Lower leg skin (tissue), 4 donors: ENCODE data around the gene DIP2B. TPM values are rescaled to one million over a fixed set of nuclear protein-coding genes. Genes with fewer than 3 reads are reported as not detected.

ENCODE experiments used
- DNase-seq, 2 donors: peaks; one replicate each; pipeline ENCODE4 v3.0.0-alpha.2; 2019; ENCODE audit warnings: low spot score in 2 of 2
- H3K4me3 ChIP-seq: fragments of 200-600 bp; sonication (generic); 2 replicates; pipeline ENCODE4 v1.5.1; 2017; ENCODE audit warnings: mild to moderate bottlenecking, low read depth; ENCODE audit not compliant: poor library complexity, severe bottlenecking
- POLR2A ChIP-seq, 2 donors: fragments of 450-650 bp; IDR thresholded peaks; one replicate each; pipeline ENCODE4 v1.6.1; 2016 to 2017; ENCODE audit warnings: antibody characterized with exemption in 2 of 2, mild to moderate bottlenecking in 1 of 2, moderate library complexity in 1 of 2
- WGBS, 2 donors: methylation state at CpG; one replicate each; pipeline ENCODE4 v1.1.5; 2018; 5-methylcytosine and 5-hydroxymethylcytosine counted together
- intact Hi-C: fragments of 100-400 bp; cut with DNase I; formaldehyde crosslinking; loops from one replicate; pipeline ENCODE4 v1.15.0; 2023; ENCODE audit warnings: low total_unique reads
- total RNA-seq, 4 donors: library from RNA; depleted of rRNA; stranded (reverse); fragments of >200 nt; gene quantifications; one replicate each; pipeline ENCODE4 v1.1.0, GENCODE V29; 2016
- TF ChIP-seq, protein P1 (sequence below), 3 donors: fragments of 450-650 bp; IDR thresholded peaks; one replicate each; pipeline ENCODE4 v1.5.1; 2016; ENCODE audit warnings: antibody characterized with exemption in 3 of 3, mild to moderate bottlenecking in 3 of 3, moderate library complexity in 2 of 3

DIP2B gene
- total RNA-seq, 4 donors from 2014 or later, result 56.9 to 104 (median 68.6) TPM

- TF ChIP-seq, protein P1, sequence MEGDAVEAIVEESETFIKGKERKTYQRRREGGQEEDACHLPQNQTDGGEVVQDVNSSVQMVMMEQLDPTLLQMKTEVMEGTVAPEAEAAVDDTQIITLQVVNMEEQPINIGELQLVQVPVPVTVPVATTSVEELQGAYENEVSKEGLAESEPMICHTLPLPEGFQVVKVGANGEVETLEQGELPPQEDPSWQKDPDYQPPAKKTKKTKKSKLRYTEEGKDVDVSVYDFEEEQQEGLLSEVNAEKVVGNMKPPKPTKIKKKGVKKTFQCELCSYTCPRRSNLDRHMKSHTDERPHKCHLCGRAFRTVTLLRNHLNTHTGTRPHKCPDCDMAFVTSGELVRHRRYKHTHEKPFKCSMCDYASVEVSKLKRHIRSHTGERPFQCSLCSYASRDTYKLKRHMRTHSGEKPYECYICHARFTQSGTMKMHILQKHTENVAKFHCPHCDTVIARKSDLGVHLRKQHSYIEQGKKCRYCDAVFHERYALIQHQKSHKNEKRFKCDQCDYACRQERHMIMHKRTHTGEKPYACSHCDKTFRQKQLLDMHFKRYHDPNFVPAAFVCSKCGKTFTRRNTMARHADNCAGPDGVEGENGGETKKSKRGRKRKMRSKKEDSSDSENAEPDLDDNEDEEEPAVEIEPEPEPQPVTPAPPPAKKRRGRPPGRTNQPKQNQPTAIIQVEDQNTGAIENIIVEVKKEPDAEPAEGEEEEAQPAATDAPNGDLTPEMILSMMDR (IDR thresholded peaks at IDR 0.05), result no peak
- no peak for TF ChIP-seq POLR2A (IDR thresholded peaks at IDR 0.05)
Observed at GRCh38 chr12:50686976-50687375, 182.2 kb downstream of the DIP2B start.

GRCh38 chr12:50689437-50689836, 184.7 kb downstream of the DIP2B start:
- DNase-seq, result no peak
- intact Hi-C loops, result no loop called here
- TF ChIP-seq, protein P1 (IDR thresholded peaks at IDR 0.05), result no peak
- TF ChIP-seq POLR2A (IDR thresholded peaks at IDR 0.05), result no peak
- WGBS, 2 donors, result 82 to 91% methylated on average over 1 of the region's 1 CpG
- H3K4me3 ChIP-seq, result no peak overlapping the region

More at GRCh38 chr12:50686976-50687375, 182.2 kb downstream of the DIP2B start:
- WGBS, 2 donors, result 94 to 96% methylated on average over 2 of the region's 2 CpGs
- DNase-seq, result no peak
- H3K4me3 ChIP-seq, result no peak overlapping the region
- intact Hi-C loops, result no loop called here

DNA sequence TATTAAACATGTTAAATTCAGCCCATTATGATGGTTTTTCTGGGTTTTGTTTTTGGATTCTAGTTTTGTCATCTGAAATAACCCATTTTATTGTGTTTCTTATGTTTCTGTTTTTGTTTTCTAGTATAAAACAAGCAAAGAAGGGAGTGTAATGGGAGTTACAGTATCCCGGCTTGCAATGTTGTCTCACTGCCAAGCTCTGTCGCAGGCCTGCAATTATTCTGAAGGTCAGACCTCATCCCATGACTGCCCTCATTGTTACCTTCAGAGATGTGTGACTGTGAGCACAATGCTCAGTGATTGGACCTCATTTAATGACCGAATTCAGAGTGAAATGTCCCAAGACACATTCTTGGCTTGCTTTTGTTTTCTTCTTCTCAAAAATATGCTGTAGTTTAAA, 186.1 kb downstream of the DIP2B start:
- 47 to 51% methylated on average over 3 of the region's 3 CpGs for WGBS, 2 donors

DNA sequence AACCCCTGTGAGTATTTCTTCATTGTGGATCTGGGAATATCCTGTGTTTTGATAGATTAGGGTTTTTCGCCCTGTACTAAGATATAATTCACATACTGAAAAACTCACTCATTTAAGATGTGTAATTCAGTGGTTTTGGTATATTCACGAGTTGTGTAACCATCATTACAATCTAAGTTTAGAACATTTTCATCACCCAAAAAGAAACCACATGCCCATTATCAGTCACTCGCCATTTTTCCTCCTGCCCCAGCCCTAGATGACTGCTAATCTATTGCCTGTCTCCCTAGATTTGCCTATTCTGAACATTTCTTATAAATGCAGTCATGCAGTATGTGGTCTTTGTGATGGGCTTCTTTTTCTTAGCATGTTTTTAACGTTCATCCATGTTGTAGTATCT, 191.2 kb downstream of the DIP2B start:
- no peak for TF ChIP-seq POLR2A (IDR thresholded peaks at IDR 0.05)
- TF ChIP-seq, protein P1 (IDR thresholded peaks at IDR 0.05), result no peak
- no peak overlapping the region for H3K4me3 ChIP-seq
- intact Hi-C loops, result no loop called here
- WGBS, 2 donors, result 85 to 87% methylated on average over 4 of the region's 4 CpGs
- no peak for DNase-seq

More for the DNA sequence above, 186.1 kb downstream of the DIP2B start:
- intact Hi-C loops, result no loop called here
- peak in 1 of 2 donors; percentile 80 for DNase-seq
- TF ChIP-seq, protein P1 (IDR thresholded peaks at IDR 0.05), result no peak
- no peak for TF ChIP-seq POLR2A (IDR thresholded peaks at IDR 0.05)
- H3K4me3 ChIP-seq, result no peak overlapping the region

GRCh38 chr12:50696931-50697330, 192.1 kb downstream of the DIP2B start:
- no peak for TF ChIP-seq POLR2A (IDR thresholded peaks at IDR 0.05)
- no peak for DNase-seq
- intact Hi-C loops, result no loop called here
- no peak overlapping the region for H3K4me3 ChIP-seq
- WGBS, 2 donors, result 70 to 84% methylated on average over 7 of the region's 7 CpGs

GRCh38 chr12:50699154-50699553, 194.4 kb downstream of the DIP2B start:
- intact Hi-C loops, result no loop called here
- H3K4me3 ChIP-seq, result no peak overlapping the region
- no peak for TF ChIP-seq POLR2A (IDR thresholded peaks at IDR 0.05)
- TF ChIP-seq, protein P1 (IDR thresholded peaks at IDR 0.05), result no peak
- 96 to 97% methylated on average over 1 of the region's 1 CpG for WGBS, 2 donors
- DNase-seq, result no peak
